Hepatic stellate cell (primary cell): ENCODE results near the gene SLC12A8.
A peak's percentile ranks its signal among the peaks of the same experiment; 100 is the strongest.

Source experiments
- DNase-seq: peaks from one replicate; pipeline ENCODE4 v3.0.0; 2011; ENCODE audit warnings: low spot score

SLC12A8 gene

DNA sequence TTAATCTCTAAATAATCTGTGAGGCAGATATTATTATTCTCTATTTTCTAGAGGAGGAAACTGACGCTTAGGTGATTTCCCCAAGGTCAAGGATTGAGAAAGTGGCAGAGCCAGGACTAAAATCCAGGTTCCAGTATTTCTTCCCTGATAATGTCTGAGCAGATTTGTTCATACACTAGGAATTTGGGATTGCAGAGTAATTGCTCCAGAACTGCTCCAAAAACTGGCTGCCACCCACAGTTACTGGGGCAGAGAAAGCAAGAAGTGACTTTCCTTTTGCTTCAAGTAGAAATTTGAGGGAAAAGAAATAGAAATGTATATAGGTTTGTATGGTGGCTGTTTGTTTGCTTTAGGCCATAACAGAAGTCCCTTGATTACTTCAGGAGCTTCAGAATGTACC lies 60.6 kb downstream of the SLC12A8 start:
- DNase-seq = no peak

DNA sequence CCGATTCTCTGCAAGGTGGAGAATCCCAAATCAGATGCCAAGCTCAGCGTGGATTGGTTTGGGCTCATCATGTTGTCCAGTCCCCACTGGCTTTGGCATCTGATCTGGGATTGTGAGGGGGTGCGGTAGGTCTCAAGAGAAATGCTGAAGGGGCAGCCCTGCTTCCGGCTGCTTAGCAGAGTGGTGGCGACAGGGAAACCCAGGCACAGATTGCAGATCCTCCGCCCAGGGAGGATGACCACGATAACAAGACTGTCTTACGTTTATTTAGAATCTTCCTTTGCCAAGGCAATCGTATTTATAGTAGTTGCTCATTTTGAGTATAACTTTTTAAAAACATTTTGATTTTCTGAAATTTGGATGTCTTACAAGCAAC lies 61.1 kb downstream of the SLC12A8 start:
- DNase-seq = no peak

DNA sequence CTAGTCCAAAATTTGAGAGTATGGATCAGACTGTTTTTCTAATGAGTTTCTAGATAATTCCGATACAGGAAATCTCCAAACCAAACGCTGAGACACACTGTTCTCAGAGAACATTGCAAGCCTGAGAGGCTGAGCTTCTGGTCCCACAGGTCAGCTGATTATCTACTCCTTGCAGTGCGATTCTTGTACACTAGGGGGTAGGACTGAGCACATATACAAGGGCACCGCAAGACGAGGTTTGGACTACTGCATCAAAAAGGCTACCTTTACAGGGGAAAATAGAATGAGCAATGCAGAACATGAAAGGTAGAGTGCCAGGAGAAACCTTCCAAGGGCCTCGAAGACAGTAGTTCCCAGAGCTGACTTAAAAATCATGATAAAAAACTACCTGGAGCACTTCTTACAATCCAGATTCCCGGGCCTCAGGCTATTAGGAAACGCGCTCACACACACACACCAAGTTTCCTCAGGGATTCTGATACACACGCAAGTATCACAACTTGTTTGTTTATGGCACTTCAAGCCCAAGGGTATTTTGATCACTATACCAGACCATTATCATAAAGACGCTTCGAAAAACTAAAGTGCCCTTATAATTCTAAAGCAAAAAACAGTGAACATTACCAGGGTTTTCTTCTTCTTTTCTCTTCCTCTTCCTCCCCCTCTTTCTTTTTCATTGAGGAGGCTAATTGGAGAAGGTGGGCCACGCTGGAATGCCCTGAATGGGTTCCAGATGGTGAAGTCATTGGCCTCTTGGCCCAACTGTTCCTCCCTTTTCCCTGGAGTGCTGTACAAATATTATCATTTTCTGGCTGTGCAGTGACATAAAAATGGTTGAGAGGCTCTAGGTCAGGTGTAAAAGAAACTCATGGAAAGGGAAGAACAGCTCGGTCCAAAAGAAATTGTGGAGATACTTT lies 61.8 kb downstream of the SLC12A8 start:
- no peak for DNase-seq

DNA sequence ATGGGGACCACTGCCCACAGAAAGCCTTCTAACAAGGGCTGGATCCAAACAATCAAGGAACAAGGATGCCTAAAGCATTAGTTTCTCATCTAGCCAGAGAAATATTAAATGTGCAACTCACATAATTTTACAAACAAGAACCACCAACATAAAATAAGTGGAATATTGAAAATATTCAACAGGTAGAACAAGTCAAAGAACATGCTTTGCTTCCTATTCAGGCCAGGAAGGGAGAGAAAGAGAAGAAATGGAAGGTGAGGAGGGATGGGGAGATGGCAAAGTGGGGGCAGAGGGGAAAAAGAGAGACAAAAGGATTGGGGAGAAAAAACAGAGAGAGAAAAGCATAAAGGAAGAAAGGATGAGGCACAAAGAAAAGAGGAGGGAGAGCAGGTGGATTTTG lies 63.1 kb downstream of the SLC12A8 start:
- no peak for DNase-seq

GRCh38 chr3:125148836-125149235 lies 63.7 kb downstream of the SLC12A8 start:
- peak; percentile 67 for DNase-seq

- no peak for DNase-seq
These were observed 64.3 kb downstream of the SLC12A8 start for GRCh38 chr3:125148016-125148812.

GRCh38 chr3:125147491-125147820 lies 65.1 kb downstream of the SLC12A8 start:
- no peak for DNase-seq

DNA sequence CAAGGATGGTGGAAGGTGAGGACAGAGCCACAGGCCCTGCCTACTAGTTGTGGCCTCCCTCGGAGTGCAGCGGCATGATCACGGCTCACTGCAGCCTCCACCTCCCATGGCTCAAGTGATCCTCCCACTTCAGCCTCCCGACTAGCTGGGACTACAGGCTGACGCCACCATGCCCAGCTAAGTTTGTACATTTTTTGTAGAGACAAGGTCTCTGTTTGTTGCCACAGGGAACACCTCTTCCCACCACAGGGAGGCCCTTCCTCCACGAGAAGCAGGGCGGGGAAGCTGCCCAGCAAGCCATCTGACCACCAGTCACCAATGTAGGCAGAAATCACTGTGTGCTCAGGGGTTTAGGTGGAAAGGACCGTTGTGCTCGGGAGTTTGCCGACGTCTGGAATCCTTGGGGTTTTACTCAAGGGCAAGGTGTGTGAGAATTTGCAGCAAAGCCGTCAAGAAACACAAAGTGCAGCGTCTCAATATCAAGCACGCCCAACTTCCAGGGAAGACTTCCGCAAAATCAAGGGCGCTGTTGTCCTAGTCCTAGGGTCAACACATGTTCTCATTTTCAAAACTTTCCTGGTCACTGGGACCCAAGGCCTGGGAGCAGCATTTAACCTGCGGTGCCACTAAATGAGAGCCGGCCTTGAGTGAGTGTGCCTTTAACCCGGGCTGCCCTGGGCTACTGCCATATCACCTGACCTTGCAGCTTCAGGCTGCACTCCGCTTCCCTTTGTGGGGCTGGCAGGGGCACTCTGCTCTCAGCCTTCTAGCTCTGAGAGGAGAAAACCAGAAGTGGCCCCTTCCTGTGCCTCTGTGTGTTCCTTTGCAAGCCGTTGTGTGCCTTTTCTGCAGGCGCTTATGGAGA lies 65.7 kb downstream of the SLC12A8 start:
- DNase-seq = no peak

- DNase-seq = no peak
These were observed 66.6 kb downstream of the SLC12A8 start for GRCh38 chr3:125145751-125146475.

GRCh38 chr3:125144653-125145314 lies 67.8 kb downstream of the SLC12A8 start:
- DNase-seq = no peak

GRCh38 chr3:125143982-125144652 lies 68.4 kb downstream of the SLC12A8 start:
- peak; percentile 73 for DNase-seq

GRCh38 chr3:125143538-125143937 lies 69.0 kb downstream of the SLC12A8 start:
- no peak for DNase-seq

DNA sequence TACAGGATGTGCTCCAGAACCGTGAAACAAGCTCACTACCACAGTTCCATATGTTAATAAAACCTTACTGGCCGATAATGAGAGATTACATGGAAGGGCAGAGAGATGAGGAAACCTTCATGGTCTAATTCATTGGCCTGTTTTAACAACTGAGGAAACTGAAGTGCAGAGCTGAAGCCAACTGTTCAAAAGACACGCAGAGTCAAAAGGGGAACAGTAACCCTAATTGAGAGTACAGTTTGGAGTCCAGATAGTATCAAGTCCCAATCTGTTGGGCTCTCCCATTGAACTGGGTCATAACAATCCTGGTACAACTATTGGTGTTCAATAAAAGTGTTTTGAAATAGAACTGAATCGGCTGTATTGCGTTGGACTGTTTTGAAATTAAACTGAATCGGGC lies 69.6 kb downstream of the SLC12A8 start:
- DNase-seq = no peak

GRCh38 chr3:125142420-125142778 lies 70.1 kb downstream of the SLC12A8 start:
- DNase-seq = no peak

DNA sequence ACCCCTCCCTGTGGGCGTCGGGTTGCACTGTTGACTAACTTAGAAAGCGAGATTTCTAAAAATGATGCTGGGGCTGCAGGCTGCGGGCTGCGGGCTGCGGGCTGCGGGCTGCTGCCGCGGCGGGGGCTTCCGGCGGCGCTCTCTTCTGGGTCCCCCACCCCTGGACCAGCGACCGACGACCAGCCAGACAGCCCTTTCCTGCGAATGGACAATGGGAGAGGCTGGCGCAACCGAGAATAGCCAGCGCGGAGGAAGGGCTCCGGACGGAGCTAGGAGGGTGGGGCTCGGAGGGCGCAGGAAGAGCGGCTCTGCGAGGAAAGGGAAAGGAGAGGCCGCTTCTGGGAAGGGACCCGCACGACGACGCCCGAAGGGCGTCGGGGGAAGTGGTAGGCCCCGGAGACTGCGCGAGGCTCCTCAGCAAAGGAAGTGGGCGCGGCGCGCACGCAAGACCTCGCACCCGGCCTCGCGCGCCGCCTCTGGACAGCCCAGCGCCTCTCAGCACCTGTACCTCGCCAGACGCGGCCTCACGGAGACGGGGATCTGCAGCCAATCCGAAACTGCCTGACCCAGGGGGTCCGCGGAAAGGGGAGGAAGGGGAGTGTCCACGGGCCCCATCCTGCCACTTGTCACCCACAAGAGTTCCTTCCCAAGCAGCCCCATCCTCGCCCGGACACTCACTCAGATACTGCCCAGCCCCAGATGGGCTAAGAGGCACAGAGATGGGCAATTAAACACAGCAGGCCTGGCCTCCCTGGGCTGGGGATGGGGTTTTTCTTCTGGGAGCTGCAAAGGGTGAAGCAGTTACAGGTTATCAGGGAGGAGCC lies 70.7 kb downstream of the SLC12A8 start:
- peak; percentile 63 for DNase-seq

GRCh38 chr3:125140818-125141595 lies 71.5 kb downstream of the SLC12A8 start:
- DNase-seq = no peak

GRCh38 chr3:125140011-125140817 lies 72.3 kb downstream of the SLC12A8 start:
- DNase-seq = peak; percentile 78

DNA sequence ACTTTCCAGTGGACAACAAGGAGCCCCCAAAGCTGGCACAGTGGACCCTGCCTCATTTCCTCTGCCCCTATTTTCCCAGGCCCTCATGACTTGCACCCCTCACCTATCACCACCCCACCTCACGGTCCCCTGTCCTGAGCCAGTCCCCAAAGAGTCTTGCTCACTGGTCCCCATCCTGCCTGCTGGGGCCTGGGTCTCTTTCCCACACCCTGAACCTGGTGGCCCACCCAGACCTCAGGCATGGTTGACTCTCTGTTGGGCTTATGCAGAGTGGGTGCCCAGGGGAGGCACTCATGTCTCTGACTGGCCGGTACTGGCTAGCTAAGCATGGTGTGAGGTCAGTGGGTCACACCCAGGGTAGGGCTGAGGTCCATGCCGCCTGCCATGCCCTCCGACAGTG lies 73.2 kb downstream of the SLC12A8 start:
- no peak for DNase-seq
